Renal cortex interstitium (tissue), 11 donors: ENCODE data around the gene CAVIN2. TPM values are rescaled to one million over a fixed set of nuclear protein-coding genes. Genes with fewer than 3 reads are reported as not detected.

Experiments used
- DNase-seq, 11 donors: peaks; one replicate each; pipeline ENCODE4 v3.0.0-alpha.2; 2013; ENCODE audit warnings: low read depth in 9 of 11, low spot score in 4 of 11; ENCODE audit errors: extremely low read depth in 1 of 11
- polyA plus RNA-seq, 3 donors: library from polyadenylated mRNA; unstranded; fragments of 120-200 nt; gene quantifications; one replicate each; pipeline ENCODE4 v1.2.1, GENCODE V29; 2013; ENCODE audit not compliant: insufficient read length in 3 of 3

CAVIN2 gene
- polyA plus RNA-seq, 3 donors, result 41.6 to 44.5 (median 44.4) TPM

DNA sequence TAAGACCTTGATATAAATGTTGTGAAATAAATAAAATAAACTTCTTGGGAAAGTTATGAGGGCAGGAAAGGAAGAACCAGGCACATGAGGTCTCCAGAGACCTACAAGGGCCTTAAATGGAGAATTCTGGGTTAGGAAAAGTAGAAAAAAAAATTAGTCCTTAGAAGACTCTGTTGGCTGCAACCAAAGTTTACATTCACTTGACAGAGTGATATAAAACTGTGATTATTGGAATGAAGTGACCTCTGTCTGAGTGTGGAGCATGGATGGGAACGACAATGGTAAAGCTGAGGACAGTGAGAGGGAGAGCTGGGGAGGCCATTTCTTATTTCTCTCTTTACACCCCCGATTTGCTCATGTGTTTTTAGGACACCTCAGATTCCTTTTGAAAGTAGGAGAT, 29.0 kb upstream of the CAVIN2 start:
- no peak for DNase-seq

DNA sequence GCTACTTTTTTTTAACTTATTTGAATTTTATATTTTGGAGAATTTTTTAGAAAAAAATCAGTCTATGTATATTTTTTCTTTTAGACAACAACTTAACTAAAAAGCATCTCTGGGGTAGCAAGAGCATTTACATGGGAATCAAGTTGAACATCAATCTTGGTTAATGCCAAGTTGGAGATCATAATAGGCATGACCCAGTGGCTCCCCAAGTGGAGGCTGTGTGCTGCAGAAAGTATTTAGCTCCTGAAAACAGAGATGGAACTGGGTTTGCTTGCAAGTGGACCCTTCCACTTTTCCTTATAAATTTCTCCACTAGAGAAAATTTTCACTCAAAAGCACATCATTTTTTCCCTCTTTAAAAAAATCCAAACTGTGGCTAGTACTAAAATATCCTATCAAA, 23.9 kb upstream of the CAVIN2 start:
- no peak for DNase-seq

DNA sequence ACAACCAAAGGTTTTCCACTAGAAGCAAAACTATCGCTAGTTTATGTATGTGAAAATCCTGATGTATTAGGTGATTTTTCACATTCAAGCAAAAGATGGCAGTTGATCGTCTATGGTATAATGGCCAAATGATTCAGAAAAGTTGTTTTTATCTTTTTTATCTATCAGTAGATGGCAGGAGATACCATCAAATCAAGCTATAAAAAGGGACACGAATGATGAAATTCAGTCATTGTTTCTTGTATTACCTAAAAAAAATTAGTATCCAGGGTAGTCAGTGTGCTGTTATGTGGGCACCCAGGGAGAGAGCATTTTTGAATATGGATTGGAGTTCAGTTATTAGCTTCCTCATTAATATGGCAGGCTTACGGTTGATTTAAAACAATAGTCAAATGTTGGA, 22.9 kb upstream of the CAVIN2 start:
- no peak for DNase-seq

DNA sequence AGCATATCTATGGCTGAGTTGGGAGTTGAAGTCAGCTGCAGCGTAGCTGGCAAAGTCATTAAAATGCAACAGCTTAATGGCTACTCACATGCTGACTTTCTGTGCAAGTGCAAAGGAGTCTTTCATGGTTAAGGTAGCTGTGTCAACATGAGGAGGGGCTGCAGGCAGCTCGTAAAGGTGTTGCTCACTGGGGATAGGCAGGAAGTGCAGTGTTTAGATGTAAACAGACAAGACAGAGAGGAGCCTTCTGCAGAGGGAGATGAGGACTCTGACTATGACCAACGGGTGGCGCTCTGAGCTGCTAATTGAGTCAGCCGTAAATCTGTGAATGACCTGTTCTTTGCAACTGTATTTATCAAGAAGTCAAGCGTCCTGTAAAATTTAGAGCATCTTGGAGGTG, 22.3 kb upstream of the CAVIN2 start:
- peak in 2 of 11 donors; percentile 26 to 54 for DNase-seq

DNA sequence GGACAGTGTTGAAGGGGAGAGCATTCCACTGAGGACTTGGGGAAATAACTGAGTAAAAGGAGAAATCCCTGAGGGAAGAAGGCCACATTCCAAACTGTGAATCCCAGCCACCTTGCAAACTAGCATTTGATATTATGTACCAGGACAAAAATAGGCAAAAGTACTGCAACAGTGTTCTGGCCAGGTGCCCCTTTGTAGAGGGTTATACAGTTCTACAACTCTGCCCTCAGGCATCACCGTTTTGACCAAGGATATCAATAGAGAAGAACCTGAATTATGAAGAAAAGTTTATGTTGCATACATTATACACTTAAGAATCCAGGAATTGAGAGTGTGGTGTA, 20.6 kb upstream of the CAVIN2 start:
- DNase-seq, result no peak

DNA sequence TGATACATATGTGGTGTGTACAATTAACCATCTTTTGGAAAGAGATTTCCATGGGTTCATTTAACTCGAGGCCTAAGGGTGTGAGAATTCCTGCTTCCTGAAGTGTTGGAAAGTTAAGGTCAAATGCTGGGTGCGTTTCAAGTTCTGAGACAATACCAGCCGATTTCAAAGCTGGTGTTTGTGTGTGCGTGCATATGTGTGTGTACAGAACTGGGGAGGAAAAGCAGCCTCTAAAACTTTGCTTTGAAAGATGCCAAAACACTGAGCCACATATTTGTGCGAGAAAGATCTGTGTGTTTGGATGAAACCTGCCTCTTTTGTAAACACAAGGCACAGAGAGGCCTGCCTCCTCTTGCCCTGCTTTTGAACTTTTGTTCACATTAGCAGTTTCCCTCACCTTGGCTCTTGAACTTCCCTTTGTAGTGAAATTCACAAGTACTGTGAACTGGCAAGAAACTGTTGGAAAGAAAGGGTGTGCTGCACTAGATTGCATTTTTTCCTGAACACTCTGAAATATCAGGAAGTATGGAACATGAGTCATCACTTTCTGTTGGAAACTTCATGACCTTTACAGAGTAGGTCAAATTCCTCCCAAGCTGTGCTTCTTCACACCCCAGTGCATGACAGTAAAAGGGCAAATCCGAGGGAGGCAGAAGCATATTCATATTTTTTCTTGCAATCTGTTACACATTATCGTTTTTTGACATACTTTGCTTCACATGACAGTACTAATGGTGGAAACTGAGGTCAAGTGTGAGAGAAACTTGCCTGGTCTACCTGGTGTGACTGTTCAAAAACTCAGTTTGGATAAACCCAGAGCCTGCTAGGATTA, 20.0 kb upstream of the CAVIN2 start:
- DNase-seq, result peak in 8 of 11 donors; percentile 48 to 84 (median 64)

DNA sequence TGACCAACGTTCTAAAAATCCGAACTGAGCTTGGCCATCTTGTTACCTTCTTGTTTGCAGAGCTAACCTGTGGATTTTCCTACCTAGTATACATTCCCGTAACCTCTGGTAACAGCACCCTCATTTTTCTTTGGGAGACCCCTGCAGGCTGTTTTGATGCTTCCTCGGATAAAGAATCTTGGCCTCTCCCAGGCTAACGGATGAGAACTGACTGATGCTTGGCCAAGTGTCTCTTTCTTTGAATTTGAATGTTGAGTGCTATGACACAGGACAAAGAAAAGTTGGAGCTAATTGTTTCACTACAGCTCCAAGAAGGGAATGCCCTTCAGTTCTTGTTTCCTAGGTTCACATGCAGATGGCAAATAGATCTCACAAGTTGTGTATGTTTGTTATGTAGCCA, 19.3 kb upstream of the CAVIN2 start:
- DNase-seq, result no peak

DNA sequence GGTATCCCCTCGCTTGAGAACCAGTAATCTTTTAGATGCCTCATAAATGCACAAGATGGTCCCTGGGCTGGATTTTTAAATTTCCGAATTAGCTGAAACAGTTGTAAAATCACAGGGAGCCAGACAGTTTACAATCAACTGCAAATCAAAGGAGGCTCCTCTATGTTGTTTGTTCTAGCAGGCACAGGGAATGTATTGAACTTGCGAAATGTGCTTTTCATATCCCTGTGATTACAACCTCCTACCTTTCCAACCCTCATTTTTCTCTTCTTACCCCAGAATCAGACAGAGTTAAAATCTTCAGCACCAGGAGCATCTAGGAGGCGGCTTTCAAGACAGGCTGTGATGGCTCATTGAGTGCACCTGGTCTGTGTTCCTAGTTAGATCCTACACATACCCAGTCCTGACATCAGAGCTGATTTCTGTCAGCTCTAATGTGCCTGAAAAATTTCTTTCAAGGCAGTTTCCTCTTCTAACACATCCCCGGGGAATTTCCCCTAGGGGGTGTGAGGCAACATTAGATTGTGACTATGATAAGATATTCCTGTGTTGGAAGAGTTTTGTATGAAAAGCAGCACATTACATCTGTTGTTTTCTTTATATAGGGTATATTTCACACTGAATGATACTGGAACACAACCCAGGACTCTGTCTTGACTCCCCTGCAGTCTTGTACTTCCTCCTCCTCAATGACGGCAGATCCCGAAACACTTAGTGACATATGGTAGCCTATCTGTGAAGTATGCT, 17.9 kb upstream of the CAVIN2 start:
- no peak for DNase-seq

DNA sequence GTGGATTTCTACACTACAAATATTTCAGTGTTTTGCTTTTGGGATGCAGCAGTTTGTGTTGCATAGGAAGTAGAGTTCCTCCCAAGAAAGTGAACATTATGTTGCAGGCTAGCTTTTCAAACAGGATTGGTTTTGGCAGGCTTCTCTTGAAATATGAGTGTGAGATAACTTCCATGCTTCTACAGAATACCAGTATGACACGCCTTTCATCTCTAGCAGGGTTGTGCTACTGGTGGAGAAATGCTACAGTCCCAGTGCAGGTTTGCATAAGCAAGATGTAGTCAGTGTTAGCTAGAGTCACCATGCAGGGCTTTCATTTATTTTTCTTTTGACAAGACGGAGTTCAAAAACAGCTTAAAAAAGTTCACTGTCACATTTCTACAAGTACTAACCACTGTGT, 17.1 kb upstream of the CAVIN2 start:
- DNase-seq, result no peak

DNA sequence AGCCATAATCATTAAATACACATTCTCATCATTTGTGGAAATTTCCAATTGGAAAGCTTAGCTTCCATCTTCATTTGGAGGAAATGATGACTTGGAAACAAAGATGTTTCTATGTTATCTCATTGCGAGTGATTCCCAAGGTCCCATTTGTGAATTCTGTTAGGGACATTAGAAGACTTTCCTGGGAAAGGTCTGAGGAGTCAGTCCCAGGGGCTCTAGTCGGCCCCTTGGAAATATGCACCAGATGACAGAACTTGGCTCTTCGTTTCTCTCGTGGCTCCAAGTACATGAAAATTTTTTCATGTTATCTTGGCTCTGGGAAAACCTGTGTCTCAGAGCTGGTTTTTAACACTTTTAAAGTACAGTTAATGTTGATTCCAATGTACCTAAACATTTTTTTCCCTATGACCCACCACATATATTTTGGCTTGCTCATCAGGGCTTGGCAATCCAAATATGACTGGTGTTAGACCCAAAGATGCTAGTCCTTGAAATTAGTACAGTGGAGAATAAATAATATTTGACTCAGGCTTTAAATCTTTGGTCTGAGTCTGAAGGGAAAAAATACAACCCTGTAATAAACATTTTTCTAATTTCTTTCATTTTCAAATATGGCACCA, 15.4 kb upstream of the CAVIN2 start:
- no peak for DNase-seq

DNA sequence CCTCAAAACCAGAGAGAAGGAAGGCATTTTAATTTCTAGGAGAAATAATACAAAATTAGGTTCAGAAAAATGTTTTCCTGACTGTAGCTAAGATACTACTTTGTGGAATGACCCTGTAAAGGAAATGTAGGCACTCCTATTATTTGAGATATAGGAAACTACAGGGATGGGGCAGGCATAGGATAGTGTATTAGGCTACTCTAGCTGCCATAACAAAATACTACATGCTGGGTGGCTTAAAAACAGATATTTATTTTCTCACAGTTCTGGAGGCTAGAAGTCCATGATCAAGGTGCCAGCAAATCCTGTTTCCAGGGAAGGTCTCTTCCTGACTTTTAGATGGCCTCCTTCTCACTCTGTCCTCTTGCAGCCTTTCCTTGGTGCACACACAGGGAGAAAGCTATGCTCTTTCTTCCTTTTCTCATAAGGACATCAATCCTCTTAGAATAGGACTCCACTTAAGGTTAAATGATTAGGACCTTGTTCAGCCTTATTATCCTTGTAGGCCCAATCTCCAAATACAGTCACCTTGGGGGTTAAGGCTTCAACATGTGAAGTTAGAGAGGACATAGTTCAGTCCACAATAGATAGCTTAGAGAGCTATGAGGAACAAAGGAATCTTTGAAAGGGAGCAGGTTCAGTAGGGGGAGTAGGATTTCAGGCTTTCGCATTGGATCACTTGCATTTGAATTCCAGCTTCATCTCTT, 14.0 kb upstream of the CAVIN2 start:
- no peak for DNase-seq

DNA sequence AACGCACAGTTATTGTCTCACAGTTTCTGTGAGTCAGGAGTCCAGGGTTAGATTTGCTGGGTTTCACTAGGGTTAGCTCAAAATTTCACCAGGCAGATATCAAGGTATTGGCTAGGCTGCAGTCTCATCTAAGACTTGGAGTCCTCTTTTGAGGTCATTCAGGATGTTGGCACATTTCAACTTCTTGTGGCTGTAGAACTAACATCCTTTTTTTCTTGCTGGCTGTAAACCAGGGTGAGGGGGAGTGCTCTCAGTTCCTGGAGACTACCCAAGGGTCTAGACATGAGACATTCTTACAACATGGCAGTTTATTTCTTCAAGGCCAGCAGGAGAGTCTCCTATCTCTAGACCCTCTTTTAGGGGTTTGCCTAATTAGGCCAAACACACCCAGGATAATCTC, 12.8 kb upstream of the CAVIN2 start:
- DNase-seq, result no peak

DNA sequence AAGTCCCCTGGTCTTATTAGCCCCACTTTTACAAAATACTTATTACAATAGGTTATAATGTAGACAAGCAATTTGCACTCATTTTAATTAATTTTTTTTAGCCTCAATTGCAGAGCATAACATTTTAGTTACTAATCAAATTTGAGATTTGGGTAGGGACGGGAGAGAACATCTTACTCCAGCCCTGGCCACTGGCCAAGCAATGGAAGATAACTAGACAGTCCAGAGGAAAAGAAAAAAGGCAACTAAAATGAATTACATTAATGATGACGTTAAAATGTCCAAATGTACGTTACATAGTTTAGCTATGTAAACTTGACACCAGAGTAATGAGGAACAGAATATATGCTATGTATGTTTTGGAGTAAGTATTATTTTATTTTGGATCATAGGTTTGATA, 11.0 kb upstream of the CAVIN2 start:
- no peak for DNase-seq

DNA sequence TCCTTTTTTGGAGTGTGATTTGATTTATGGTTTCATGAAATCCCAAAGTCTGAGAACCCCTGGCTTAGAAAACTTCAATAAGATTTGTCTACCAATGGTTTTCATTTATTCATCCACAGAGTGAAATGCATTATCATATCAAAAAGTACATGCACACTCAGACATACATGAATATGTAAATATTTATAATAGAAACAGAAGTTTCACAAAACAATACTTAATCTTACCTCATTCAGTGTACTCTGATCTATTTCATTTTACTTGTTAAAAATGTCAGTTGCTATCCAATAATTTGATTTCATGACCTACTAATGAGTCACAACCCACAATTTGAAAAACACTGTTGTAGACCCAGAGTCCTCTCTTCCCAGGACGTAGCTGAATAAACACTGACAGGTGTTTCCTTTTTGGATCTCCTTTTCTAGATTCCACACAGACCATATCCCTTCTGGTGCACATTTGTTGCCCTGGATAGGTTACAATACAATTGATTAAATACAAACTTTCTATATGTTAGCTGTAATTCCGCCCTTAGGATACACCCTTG, 10.4 kb upstream of the CAVIN2 start:
- DNase-seq, result no peak

DNA sequence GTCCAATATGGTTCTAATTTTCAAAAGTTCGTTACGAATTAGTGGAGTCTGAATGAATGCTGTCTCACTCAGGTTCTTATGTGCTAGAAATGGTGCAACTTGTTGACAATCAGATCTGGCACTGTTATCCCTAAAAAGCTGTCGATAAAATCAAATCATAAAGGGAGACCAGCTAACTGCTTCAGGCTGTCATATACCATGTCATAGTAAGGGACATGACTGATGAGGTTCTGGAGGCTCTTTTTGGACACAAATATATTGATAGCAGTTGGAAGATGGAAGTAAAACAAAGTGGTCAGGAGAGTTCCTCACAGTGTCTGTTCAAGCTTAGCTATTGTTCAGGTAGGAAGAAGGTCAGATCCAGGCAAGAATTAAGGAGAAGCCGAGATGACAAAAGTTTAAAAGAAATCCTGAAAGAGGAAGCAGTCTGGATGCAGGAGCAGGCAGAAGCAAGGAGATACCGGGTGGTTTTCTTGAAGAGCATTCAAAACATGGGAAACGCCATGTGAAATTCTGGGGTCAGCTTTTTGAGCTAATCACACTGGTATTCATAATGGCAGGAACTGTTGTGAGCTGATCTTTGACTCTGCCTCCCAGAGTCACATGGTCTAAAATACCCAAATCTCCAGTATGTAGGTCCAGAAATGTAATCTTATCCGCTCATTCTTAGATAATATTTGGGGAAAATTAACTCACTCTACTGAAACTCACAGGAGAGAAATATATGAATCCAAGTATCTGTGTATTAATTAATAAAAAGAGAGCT, 9.4 kb upstream of the CAVIN2 start:
- no peak for DNase-seq

DNA sequence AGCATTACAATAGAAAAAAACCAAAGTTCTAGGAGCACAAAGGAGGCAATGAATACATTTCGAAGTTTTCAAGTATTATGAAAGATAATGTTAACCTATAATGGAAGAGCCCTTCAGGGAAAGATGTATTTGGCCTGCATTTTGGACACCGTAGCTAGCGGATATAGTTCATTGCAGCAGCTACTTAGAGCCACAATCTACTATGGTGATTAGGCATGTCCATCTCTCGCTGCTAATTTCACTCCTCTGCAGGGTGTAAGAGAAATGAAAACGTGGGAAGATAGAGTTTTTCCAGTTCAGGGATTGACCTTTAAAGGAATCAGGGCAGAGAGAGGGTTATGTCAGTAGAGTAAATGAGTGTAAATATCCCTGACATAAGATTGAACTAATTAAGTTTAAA, 8.5 kb upstream of the CAVIN2 start:
- no peak for DNase-seq

DNA sequence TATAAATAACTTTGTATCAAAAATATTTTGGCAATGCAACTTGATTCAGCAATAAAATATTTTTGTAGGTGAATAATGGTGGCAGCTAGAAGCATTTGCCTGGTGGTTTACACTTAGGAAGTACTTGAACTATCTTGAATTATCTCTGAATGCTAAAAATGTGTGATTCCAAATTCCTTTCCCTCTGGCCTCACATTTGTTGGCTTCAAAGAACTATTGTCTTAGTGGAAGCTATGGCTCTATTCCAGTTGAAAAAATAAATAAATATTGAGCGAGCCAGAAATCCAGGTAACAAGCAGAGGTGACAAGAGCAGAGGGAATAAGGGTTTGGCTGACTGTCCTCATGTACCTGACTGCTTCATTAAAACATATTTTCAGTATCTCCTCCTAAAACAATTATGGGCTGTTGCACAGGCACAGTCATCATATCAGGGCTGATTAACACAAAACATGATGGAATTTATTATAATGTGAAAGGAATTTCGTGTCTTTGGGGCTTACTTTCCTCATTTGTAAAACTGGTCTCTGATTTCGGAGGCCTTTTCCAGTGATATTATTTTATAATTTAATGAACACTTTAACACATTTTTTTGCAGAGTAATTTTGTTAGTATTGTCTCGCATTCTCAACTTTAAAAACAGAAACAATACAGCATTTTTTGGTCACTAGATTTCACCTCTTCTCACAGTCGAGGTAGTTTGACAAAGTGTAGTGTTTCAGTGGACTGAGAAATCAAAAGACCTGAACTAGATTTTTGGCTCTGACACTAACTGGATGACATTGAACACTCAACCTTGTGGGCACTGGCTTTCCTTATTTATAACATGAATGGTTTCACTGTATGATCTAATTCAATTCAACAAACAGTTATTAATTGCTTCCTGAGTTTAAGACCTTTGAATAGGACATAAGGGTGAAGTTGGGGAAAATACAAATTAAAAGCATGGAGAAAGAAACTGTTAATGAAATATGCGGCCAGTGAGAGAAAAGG, 7.8 kb upstream of the CAVIN2 start:
- no peak for DNase-seq

DNA sequence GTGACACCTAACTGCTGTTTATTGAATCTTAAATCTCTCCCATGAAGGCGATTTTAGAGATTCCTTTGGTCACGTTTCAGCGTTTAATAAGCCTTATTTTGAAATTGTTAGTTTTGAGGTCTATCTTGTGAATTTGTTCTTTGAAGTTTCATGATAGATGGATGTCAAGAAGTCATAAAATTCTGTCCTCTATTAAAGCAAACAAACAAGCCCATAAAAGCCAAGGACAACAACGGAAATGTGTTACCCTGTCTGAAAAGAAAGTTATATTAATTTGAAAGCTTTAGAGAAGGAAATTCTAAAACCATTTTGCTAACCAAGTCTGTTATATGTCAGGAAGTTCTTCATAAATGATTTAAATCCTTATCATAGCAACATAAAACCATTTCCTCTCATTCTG, 7.0 kb upstream of the CAVIN2 start:
- no peak for DNase-seq
